Activated T-helper 2 cell treated with anti-CD3 and anti-CD28 coated beads, Interferon-gamma antibody, Interleukin-2, Interleukin-4, amounts not matched to agents 10 μg/mL and 5 μg/mL and 100 μg/mL, durations not matched to agents 14 hours and 24 hours and 36 hours (primary cell): ENCODE data around the gene SLC39A9. TPM values are rescaled to one million over a fixed set of nuclear protein-coding genes. Genes with fewer than 3 reads are reported as not detected.
A peak's percentile ranks its signal among the peaks of the same experiment; 100 is the strongest.

ENCODE experiments used
- DNase-seq: peaks from one replicate; pipeline ENCODE4 v3.0.0; 2021; ENCODE audit warnings: low spot score
- H3K27ac Mint-ChIP-seq: one replicate; pipeline ENCODE4 v1.8.0; 2021; ENCODE audit warnings: mixed read lengths
- H3K27me3 Mint-ChIP-seq: one replicate; pipeline ENCODE4 v1.8.0; 2021; ENCODE audit warnings: low read depth, mixed read lengths
- H3K36me3 Mint-ChIP-seq: one replicate; pipeline ENCODE4 v1.8.0; 2021; ENCODE audit warnings: low read depth, mixed read lengths
- H3K4me1 Mint-ChIP-seq: one replicate; pipeline ENCODE4 v1.8.0; 2021; ENCODE audit warnings: low read depth, mixed read lengths
- H3K4me3 Mint-ChIP-seq: one replicate; pipeline ENCODE4 v1.8.0; 2021; ENCODE audit warnings: low read depth, mild to moderate bottlenecking, moderate library complexity, mixed read lengths
- H3K9me3 Mint-ChIP-seq: one replicate; pipeline ENCODE4 v1.8.0; 2021; ENCODE audit warnings: mixed read lengths
- intact Hi-C: fragments of 100-400 bp; cut with micrococcal nuclease; formaldehyde crosslinking; loops from one replicate; pipeline ENCODE4 v1.15.1; 2023
- total RNA-seq: library from RNA; stranded (reverse); gene quantifications from 2 replicates; pipeline ENCODE4 v1.2.3, GENCODE V29; 2022

The SLC39A9 gene
- total RNA-seq: 43.7 and 46.7 TPM in 2 replicates

DNA sequence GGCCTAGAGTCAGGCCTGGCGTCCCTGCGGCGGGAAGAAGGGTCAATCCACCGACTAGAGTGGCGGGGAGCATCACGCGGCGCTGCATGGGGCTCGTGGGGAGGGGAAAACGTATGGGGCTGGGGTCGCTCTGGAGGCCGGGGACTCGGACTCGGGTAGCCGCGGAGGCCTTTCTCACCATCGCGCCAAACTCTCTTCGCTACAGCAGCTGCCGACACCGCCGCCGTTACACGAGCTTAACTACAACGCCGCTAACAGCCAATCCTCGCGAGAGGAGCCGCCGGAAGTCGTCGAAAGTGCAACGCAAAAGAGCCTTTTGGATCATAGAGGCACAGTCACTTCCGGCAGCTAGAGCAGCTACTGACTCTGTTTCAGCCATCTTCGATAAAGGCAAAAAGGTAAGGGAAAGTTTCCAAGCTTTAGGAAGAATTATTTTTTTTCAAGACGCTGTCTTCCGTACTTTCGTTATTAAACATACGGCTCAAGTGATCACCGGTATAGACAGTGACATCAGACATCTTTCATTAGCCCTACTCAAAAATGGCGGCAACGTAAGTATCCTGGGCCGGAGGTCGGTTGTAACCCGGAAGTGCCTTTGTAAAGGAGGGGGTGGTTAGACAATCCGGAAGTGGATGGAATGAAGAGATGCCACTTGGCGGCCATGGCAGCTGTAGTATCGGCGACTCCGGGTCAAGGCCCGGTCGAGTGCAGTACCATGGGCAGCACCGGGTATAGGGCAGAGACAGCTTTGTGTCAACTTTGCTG lies at the start of gene SLC39A9, which contains the start of gene ERH:
SLC39A9 (plus strand) TSS at position 640 of the 765 bp plus-strand sequence. CDS start 678 bp downstream, outside the sequence.
ERH (minus strand) TSS at position 247 of the 765 bp plus-strand sequence; CDS start at position 181, 66 bp downstream.
- DNase-seq: peak; percentile 92
- Mint-ChIP-seq H3K4me3 (peak within 1 kb of the TSS; percentile 97), H3K27ac (peak within 1 kb of the TSS; percentile 99), H3K4me1 (peaks cover 50% of the 10 kb centered on the region), H3K9me3 (no peaks in the 10 kb centered on the region), H3K36me3 (peaks cover 64% of the 10 kb centered on the region), H3K27me3 (no peaks in the 10 kb centered on the region)
- intact Hi-C loops: loop anchor here (1.0 to 5.0 kb wide), 3 partner anchors 41 to 369 kb away; partner anchors contain the start of genes DCAF5 and SRSF5

GRCh38 chr14:69349091-69349777 lies 49.3 kb upstream of the SLC39A9 start:
- Mint-ChIP-seq H3K9me3 (no peaks in the 10 kb centered on the region), H3K27ac (no peak overlapping the region), H3K4me3 (no peak overlapping the region), H3K27me3 (peaks cover 2% of the 10 kb centered on the region), H3K4me1 (peaks cover 5% of the 10 kb centered on the region), H3K36me3 (peaks cover under 1% of the 10 kb centered on the region)
- intact Hi-C loops: no loop called here
- no peak for DNase-seq

DNA sequence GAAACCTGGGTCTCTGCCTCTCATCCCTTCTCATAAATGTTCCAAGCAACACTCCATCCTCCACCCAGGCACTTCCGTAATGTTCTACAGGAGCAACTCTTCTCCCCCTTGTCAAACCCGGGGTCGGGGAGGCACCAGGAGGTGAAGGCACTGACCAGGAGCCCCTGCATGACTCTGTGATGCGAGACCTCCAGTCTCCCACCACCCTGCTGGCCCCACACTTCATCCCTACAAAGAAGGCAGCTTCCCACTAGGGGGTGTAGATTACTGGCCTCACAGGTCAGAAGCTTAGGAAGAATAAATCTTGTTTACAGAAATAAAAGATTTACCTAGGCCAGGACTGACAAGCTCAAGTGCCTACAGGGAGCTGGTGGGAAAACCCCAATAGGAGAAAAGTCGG lies 47.6 kb upstream of the SLC39A9 start:
- Mint-ChIP-seq H3K27ac (no peak overlapping the region), H3K4me1 (peaks cover 14% of the 10 kb centered on the region), H3K4me3 (no peak overlapping the region), H3K36me3 (peaks cover 3% of the 10 kb centered on the region), H3K27me3 (peaks cover 2% of the 10 kb centered on the region), H3K9me3 (no peaks in the 10 kb centered on the region)
- no peak for DNase-seq
- intact Hi-C loops: no loop called here

- intact Hi-C loops: no loop called here
- DNase-seq: no peak
- Mint-ChIP-seq H3K27me3 (peaks cover 2% of the 10 kb centered on the region), H3K4me3 (no peak overlapping the region), H3K36me3 (peaks cover 3% of the 10 kb centered on the region), H3K4me1 (peaks cover 14% of the 10 kb centered on the region), H3K27ac (no peak overlapping the region), H3K9me3 (no peaks in the 10 kb centered on the region)
These were observed 47.1 kb upstream of the SLC39A9 start for GRCh38 chr14:69351385-69351784.

GRCh38 chr14:69351911-69352310 lies 46.6 kb upstream of the SLC39A9 start:
- no peak overlapping the region for H3K27ac Mint-ChIP-seq
- no peaks in the 10 kb centered on the region for H3K9me3 Mint-ChIP-seq
- peaks cover 3% of the 10 kb centered on the region for H3K36me3 Mint-ChIP-seq
- no peak overlapping the region for H3K4me3 Mint-ChIP-seq
- intact Hi-C loops: no loop called here
- H3K4me1 Mint-ChIP-seq: peaks cover 14% of the 10 kb centered on the region
- DNase-seq: no peak
- peaks cover 2% of the 10 kb centered on the region for H3K27me3 Mint-ChIP-seq

- H3K27me3 Mint-ChIP-seq: peaks cover 2% of the 10 kb centered on the region
- H3K9me3 Mint-ChIP-seq: no peaks in the 10 kb centered on the region
- intact Hi-C loops: no loop called here
- no peak overlapping the region for H3K4me3 Mint-ChIP-seq
- H3K4me1 Mint-ChIP-seq: peaks cover 18% of the 10 kb centered on the region
- DNase-seq: no peak
- no peak overlapping the region for H3K27ac Mint-ChIP-seq
- peaks cover 3% of the 10 kb centered on the region for H3K36me3 Mint-ChIP-seq
These were observed 45.3 kb upstream of the SLC39A9 start for GRCh38 chr14:69353168-69353567.

- H3K27me3 Mint-ChIP-seq: peaks cover 2% of the 10 kb centered on the region
- no peaks in the 10 kb centered on the region for H3K9me3 Mint-ChIP-seq
- H3K36me3 Mint-ChIP-seq: peaks cover 3% of the 10 kb centered on the region
- peaks cover 26% of the 10 kb centered on the region for H3K4me1 Mint-ChIP-seq
- intact Hi-C loops: loop anchor here (5.0 kb wide), 1 partner anchor 43 kb away; the partner anchor contains the start of genes ERH and SLC39A9
- peak overlapping the region; percentile 2 for H3K4me3 Mint-ChIP-seq
- peak overlapping the region; percentile 79 for H3K27ac Mint-ChIP-seq
- DNase-seq: peak; percentile 57
These were observed 43.9 kb upstream of the SLC39A9 start for GRCh38 chr14:69354383-69355153.

DNA sequence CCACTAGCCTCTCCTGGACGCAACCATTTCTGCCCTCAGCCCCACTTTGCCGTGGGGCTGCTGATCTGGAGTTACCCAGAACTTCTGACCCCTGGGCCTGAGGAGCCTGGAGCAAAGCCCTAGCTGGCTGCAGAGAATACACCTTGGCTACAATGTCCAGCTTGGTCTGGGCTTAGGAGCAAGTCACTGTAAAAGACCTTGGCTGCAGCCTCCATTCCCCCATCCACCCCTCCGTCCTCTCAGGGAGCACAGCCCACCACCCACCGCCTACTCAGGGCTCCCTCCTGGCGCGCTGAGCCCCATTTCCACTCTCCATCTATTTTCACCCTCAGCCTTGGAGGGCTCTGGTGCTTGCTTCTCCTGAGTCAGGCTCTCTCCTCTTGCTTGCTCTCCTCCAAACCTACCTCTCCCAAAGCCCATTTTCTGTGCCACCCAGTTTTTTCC lies 43.3 kb upstream of the SLC39A9 start:
- H3K27me3 Mint-ChIP-seq: no peaks in the 10 kb centered on the region
- peaks cover 26% of the 10 kb centered on the region for H3K4me1 Mint-ChIP-seq
- H3K9me3 Mint-ChIP-seq: no peaks in the 10 kb centered on the region
- no peak for DNase-seq
- intact Hi-C loops: loop anchor here (5.0 kb wide), 1 partner anchor 42 kb away; the partner anchor contains the start of genes ERH and SLC39A9
- no peak overlapping the region for H3K4me3 Mint-ChIP-seq
- peaks cover 3% of the 10 kb centered on the region for H3K36me3 Mint-ChIP-seq
- no peak overlapping the region for H3K27ac Mint-ChIP-seq

- Mint-ChIP-seq H3K4me3 (no peak overlapping the region), H3K27ac (no peak overlapping the region), H3K36me3 (peaks cover 3% of the 10 kb centered on the region), H3K9me3 (no peaks in the 10 kb centered on the region), H3K4me1 (peaks cover 26% of the 10 kb centered on the region), H3K27me3 (no peaks in the 10 kb centered on the region)
- no peak for DNase-seq
- intact Hi-C loops: loop anchor here (5.0 kb wide), 1 partner anchor 42 kb away; the partner anchor contains the start of genes ERH and SLC39A9
These were observed 42.7 kb upstream of the SLC39A9 start for GRCh38 chr14:69355607-69356281.

- peaks cover 26% of the 10 kb centered on the region for H3K4me1 Mint-ChIP-seq
- H3K27me3 Mint-ChIP-seq: no peaks in the 10 kb centered on the region
- DNase-seq: no peak
- H3K4me3 Mint-ChIP-seq: no peak overlapping the region
- no peak overlapping the region for H3K27ac Mint-ChIP-seq
- no peaks in the 10 kb centered on the region for H3K9me3 Mint-ChIP-seq
- intact Hi-C loops: loop anchor here (5.0 kb wide), 1 partner anchor 40 kb away; the partner anchor contains the start of genes ERH and SLC39A9
- H3K36me3 Mint-ChIP-seq: peaks cover 3% of the 10 kb centered on the region
These were observed 41.5 kb upstream of the SLC39A9 start for GRCh38 chr14:69356903-69357543.

DNA sequence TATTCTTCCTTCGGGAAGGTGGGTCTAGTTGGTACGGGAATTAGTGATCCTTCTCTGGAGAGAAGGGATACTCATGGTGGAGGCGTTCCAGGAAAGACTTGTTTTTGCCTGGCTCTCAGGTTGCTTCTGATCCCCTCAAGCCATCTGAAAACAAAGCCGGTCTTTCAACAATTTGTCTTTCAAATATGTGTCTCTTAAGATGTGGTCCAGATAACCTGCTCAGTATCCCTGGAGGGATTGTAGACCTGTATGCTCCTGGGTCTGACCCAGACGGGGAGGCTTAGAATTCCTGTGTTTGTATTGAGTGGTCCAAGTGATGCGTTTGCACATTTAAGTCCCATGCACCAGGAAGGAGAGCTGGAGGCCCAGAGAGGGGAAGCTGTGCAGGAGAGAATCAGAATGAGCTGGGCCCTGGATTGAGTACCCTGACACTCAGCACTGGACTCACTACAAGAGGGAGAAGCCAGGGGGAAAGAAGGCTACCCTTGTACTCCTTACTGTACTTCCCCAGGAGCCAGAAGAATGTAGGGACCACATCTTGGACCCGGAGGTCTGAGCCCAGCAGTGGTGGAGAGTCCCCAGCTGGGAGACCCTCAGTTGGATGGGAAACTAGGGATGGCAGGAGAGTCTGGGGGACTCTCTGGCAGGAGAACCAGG lies 40.8 kb upstream of the SLC39A9 start:
- no peak overlapping the region for H3K4me3 Mint-ChIP-seq
- no peak overlapping the region for H3K27ac Mint-ChIP-seq
- no peak for DNase-seq
- no peaks in the 10 kb centered on the region for H3K9me3 Mint-ChIP-seq
- H3K27me3 Mint-ChIP-seq: no peaks in the 10 kb centered on the region
- H3K36me3 Mint-ChIP-seq: peaks cover 3% of the 10 kb centered on the region
- intact Hi-C loops: loop anchor here (5.0 kb wide), 1 partner anchor 40 kb away; the partner anchor contains the start of genes ERH and SLC39A9
- peaks cover 26% of the 10 kb centered on the region for H3K4me1 Mint-ChIP-seq
